IMR-90 (cell line): ENCODE data around the gene VPS26C. TPM values are rescaled to one million over a fixed set of nuclear protein-coding genes. Genes with fewer than 3 reads are reported as not detected.

ENCODE experiments used
- ATAC-seq: fragments of 200-7000 bp; cut with Tn5 transposase; 2 replicates; pipeline ENCODE4 v1.9.1; 2020; ENCODE audit warnings: low read depth, mild to moderate bottlenecking, moderate library complexity
- BruUV-seq: library from RNA; stranded (reverse); fragments of 400-500 nt; replicated peaks from 2 replicates; lab custom pipeline; 2021; lab: Mats Ljungman, UMichigan
- CTCF ChIA-PET: fragments of 300-600 bp; formaldehyde crosslinking; extraction: SDS; loops from one replicate; lab custom pipeline; 2021; ENCODE audit warnings: antibody characterized with exemption; lab: Yijun Ruan, JAX
- POLR2A ChIA-PET: fragments of 300-600 bp; sonication (Branson Sonifier 250); formaldehyde crosslinking; loops from one replicate; lab custom pipeline; 2022; ENCODE audit warnings: antibody characterized with exemption; ENCODE audit not compliant: unreplicated experiment; lab: Charles Lee
- DNase-seq: peaks from one replicate; pipeline ENCODE4 v3.0.0; 2013
- H2AFZ ChIP-seq: replicated peaks from 2 replicates; pipeline ENCODE3; 2013; ENCODE audit warnings: low read length, mild to moderate bottlenecking; ENCODE audit not compliant: poor library complexity
- H2AK5ac ChIP-seq: 2 replicates; pipeline ENCODE4 v1.6.1; 2013; ENCODE audit warnings: low read depth, low read length, inconsistent platforms
- H2AK9ac ChIP-seq: replicated peaks from 2 replicates; pipeline ENCODE3; 2013; ENCODE audit warnings: mild to moderate bottlenecking, low read depth, low read length, moderate library complexity; ENCODE audit not compliant: poor library complexity
- H2BK120ac ChIP-seq: 2 replicates; pipeline ENCODE4 v1.6.1; 2013; ENCODE audit warnings: low read depth, low read length, inconsistent platforms
- H2BK15ac ChIP-seq: 3 replicates; pipeline ENCODE4 v1.6.1; 2013; ENCODE audit warnings: low read depth, low read length, inconsistent platforms
- H2BK20ac ChIP-seq: 2 replicates; pipeline ENCODE4 v1.6.1; 2013; ENCODE audit warnings: low read depth, mild to moderate bottlenecking, inconsistent platforms, low read length, moderate library complexity
- H2BK5ac ChIP-seq: 2 replicates; pipeline ENCODE4 v1.6.1; 2013; ENCODE audit warnings: mild to moderate bottlenecking, low read depth, low read length, inconsistent platforms; ENCODE audit not compliant: poor library complexity, severe bottlenecking
- H3K14ac ChIP-seq: replicated peaks from 2 replicates; pipeline ENCODE4 v1.6.1; 2013; ENCODE audit warnings: low read depth, low read length, inconsistent platforms
- H3K18ac ChIP-seq: 2 replicates; pipeline ENCODE4 v1.6.1; 2013; ENCODE audit warnings: low read depth, low read length, control low read depth
- H3K23ac ChIP-seq: 2 replicates; pipeline ENCODE4 v1.6.1; 2013; ENCODE audit warnings: low read depth, low read length, inconsistent platforms
- H3K27ac ChIP-seq: 2 replicates; pipeline ENCODE4 v1.5.1; 2013; ENCODE audit warnings: mild to moderate bottlenecking, control low read depth, low read length; ENCODE audit not compliant: insufficient read depth
- H3K27me3 ChIP-seq: 2 replicates; pipeline ENCODE4 v1.6.1; 2013; ENCODE audit warnings: low read length; ENCODE audit not compliant: control insufficient read depth, insufficient read depth
- H3K36me3 ChIP-seq: 2 replicates; pipeline ENCODE4 v1.6.1; 2013; ENCODE audit warnings: low read length, mixed read lengths; ENCODE audit not compliant: control insufficient read depth, insufficient read depth
- H3K4ac ChIP-seq: 2 replicates; pipeline ENCODE4 v1.6.1; 2013; ENCODE audit warnings: low read depth, low read length, inconsistent platforms
- H3K4me1 ChIP-seq: 2 replicates; pipeline ENCODE4 v1.6.1; 2013; ENCODE audit warnings: low read length, mixed read lengths; ENCODE audit not compliant: control insufficient read depth, insufficient read depth
- H3K4me2 ChIP-seq: 2 replicates; pipeline ENCODE4 v1.6.1; 2013; ENCODE audit warnings: low read depth, mild to moderate bottlenecking, control low read depth, low read length, moderate library complexity
- H3K4me3 ChIP-seq: 2 replicates; pipeline ENCODE4 v1.5.1; 2013; ENCODE audit warnings: low read depth, mild to moderate bottlenecking, control low read depth, low read length, moderate library complexity; ENCODE audit not compliant: insufficient read depth
- H3K56ac ChIP-seq: 2 replicates; pipeline ENCODE4 v1.6.1; 2013; ENCODE audit warnings: low read length, inconsistent platforms; ENCODE audit not compliant: insufficient read depth; ENCODE audit errors: extremely low read depth
- H3K79me1 ChIP-seq, 2 experiments: 2 replicates each; pipeline ENCODE4 v1.6.1; 2013; ENCODE audit warnings: low read length in 2 of 2, inconsistent platforms in 1 of 2, low read depth in 1 of 2
- H3K9ac ChIP-seq: 2 replicates; pipeline ENCODE4 v1.6.1; 2013; ENCODE audit warnings: low read depth, low read length, control low read depth
- H3K9me1 ChIP-seq: 2 replicates; pipeline ENCODE4 v1.6.1; 2013; ENCODE audit warnings: low read length, inconsistent platforms; ENCODE audit not compliant: insufficient read depth
- H3K9me3 ChIP-seq: 2 replicates; pipeline ENCODE4 v1.6.1; 2013; ENCODE audit warnings: low read length; ENCODE audit not compliant: control insufficient read depth, insufficient read depth
- H4K20me1 ChIP-seq: 2 replicates; pipeline ENCODE4 v1.6.1; 2013; ENCODE audit warnings: low read length, inconsistent platforms; ENCODE audit not compliant: insufficient read depth
- H4K5ac ChIP-seq: 2 replicates; pipeline ENCODE4 v1.6.1; 2013; ENCODE audit warnings: mild to moderate bottlenecking, low read depth, low read length, control low read depth
- H4K8ac ChIP-seq, 2 experiments: 2 replicates each; pipeline ENCODE4 v1.6.1; 2013; ENCODE audit warnings: low read depth in 2 of 2, low read length in 2 of 2, control low read depth in 1 of 2, inconsistent platforms in 1 of 2
- H4K91ac ChIP-seq: 2 replicates; pipeline ENCODE4 v1.6.1; 2013; ENCODE audit warnings: low read depth, low read length, inconsistent platforms; ENCODE audit not compliant: insufficient read depth
- POLR2A ChIP-seq: IDR thresholded peaks from 2 replicates; pipeline ENCODE4 v1.6.1; 2012; ENCODE audit warnings: mild to moderate bottlenecking, low read depth, low read length
- WGBS, 2 experiments: methylation state at CpG; one replicate each; pipeline versions ENCODE4 v1.1.5 to v1.1.7; 2013; ENCODE audit warnings: missing lambda C conversion rate in 2 of 2; ENCODE audit not compliant: insufficient read length in 1 of 2; ENCODE audit errors: extremely low coverage in 2 of 2; 5-methylcytosine and 5-hydroxymethylcytosine counted together
- dilution Hi-C: fragments of 300-500 bp; cut with HindIII; formaldehyde crosslinking; loops from one replicate; pipeline ENCODE4 v1.14.3; 2018; ENCODE audit warnings: low sequenced_read_pairs; ENCODE audit not compliant: unreplicated experiment
- in situ Hi-C: fragments of 300-500 bp; cut with MboI; formaldehyde crosslinking; loops from 3 replicates; pipeline ENCODE4 v1.14.3; 2019; ENCODE audit warnings: low sequenced_read_pairs, inconsistent platforms, mixed read lengths
- intact Hi-C: fragments of 100-400 bp; cut with micrococcal nuclease; formaldehyde crosslinking; loops from 2 replicates; pipeline ENCODE4 v1.10.0; 2022
- polyA plus RNA-seq, 3 experiments: library from polyadenylated mRNA; depleted of rRNA; stranded (reverse); fragments of >200 nt; gene quantifications; 2 replicates each; pipeline ENCODE4 v1.2.3, GENCODE V29; 2012; ENCODE audit warnings: low replicate concordance in 1 of 3
- total RNA-seq: library from RNA; depleted of rRNA; stranded (reverse); fragments of >200 nt; gene quantifications from 2 replicates; pipeline ENCODE4 v1.2.3, GENCODE V29; 2012
- TF ChIP-seq, protein P1 (sequence below): fragments of 150-350 bp; IDR thresholded peaks from 2 replicates; pipeline ENCODE4 v1.6.1; 2016; ENCODE audit warnings: low read depth, mild to moderate bottlenecking, low read length, moderate library complexity, borderline replicate concordance

Gene VPS26C
- total and polyA plus RNA-seq, 2 of the 4 experiments (the other 2 are of a cell fraction) = 30.0 to 36.6 TPM

DNA sequence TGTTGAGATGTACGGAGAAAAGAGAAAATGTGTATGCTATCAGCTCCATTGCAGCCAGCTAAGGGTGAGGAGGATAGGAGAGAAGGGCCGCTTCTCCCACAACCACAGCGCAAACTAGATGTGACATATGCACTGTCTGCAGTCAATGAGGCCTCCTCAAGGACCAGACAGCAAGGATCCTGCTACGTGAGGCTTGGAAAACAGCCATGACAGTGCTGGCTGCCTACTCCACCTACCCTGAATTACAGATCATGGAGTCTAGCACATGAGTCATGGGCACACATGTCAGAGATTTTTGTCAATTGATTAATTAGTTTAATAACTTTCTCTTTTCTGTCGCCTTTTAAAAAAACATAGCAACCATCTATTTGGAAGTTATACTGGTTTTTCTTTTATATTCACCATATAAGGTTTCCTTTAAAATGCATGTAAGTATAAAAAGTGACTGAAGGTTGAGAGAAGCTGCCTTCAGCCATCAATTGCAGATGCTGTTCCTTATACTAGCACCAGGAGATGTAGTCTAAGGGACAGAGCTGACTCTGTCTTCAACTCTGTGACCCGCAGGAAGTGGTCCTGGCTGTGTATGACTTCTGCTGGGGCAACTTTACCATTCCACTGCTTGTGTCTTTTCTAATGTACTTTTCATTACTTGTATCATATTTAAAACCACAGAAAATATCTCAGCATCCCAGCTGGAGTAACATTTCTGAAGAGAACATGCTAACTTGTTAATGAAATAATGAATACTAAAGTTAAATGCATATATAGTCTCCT lies 3.1 kb downstream of the VPS26C start:
- no peak overlapping the region for H3K27ac ChIP-seq
- H4K5ac ChIP-seq = no peak overlapping the region
- H3K18ac ChIP-seq = no peak overlapping the region
- H2BK5ac ChIP-seq = no peak overlapping the region
- peaks cover 14% of the 10 kb centered on the region for H4K20me1 ChIP-seq
- DNase-seq = peak; percentile 15
- no CpG with 5 or more reads among the region's 6 CpGs for WGBS, 2 experiments
- no peak overlapping the region for H2AK5ac ChIP-seq
- ChIA-PET CTCF (no interaction called here), POLR2A (no interaction called here)
- H4K8ac ChIP-seq = no peak overlapping the region
- no peak overlapping the region for H3K14ac ChIP-seq
- H3K23ac ChIP-seq = no peak overlapping the region
- H3K56ac ChIP-seq = no peak overlapping the region
- in situ Hi-C loops = loop anchor here (25.0 kb wide), 1 partner anchor 198 kb away; no protein-coding TSS in a partner anchor
- H3K36me3 ChIP-seq = no peaks in the 10 kb centered on the region
- H3K4me3 ChIP-seq = no peak overlapping the region
- H2BK120ac ChIP-seq = no peak overlapping the region
- peaks cover 16% of the 10 kb centered on the region for H3K9me1 ChIP-seq
- no peak for ATAC-seq
- no TSS peak for BruUV-seq
- H2BK15ac ChIP-seq = no peak overlapping the region
- H2AFZ ChIP-seq = no peak overlapping the region
- H4K91ac ChIP-seq = no peak overlapping the region
- no peak overlapping the region for H2AK9ac ChIP-seq
- peaks cover 21 to 59% of the 10 kb centered on the region in 2 experiments for H3K79me1 ChIP-seq
- H3K9ac ChIP-seq = no peak overlapping the region
- no peaks in the 10 kb centered on the region for H3K9me3 ChIP-seq
- dilution Hi-C loops = no loop called here
- intact Hi-C loops = no loop called here
- no peak overlapping the region for H3K4me2 ChIP-seq
- no peak overlapping the region for H3K4ac ChIP-seq
- no peak overlapping the region for H2BK20ac ChIP-seq
- TF ChIP-seq, protein P1, sequence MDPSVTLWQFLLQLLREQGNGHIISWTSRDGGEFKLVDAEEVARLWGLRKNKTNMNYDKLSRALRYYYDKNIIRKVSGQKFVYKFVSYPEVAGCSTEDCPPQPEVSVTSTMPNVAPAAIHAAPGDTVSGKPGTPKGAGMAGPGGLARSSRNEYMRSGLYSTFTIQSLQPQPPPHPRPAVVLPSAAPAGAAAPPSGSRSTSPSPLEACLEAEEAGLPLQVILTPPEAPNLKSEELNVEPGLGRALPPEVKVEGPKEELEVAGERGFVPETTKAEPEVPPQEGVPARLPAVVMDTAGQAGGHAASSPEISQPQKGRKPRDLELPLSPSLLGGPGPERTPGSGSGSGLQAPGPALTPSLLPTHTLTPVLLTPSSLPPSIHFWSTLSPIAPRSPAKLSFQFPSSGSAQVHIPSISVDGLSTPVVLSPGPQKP = no peak
- TF ChIP-seq POLR2A = no peak
- H3K4me1 ChIP-seq = peaks cover 6% of the 10 kb centered on the region
- no peaks in the 10 kb centered on the region for H3K27me3 ChIP-seq
